SK-N-MC (cell line): ENCODE measurements around the gene SGMS1.

Experiments
- EZH2 ChIP-seq: fragments of 200-600 bp; sonication (generic); IDR thresholded peaks from one replicate; pipeline ENCODE4 v1.6.1; 2017; ENCODE audit warnings: antibody characterized with exemption
- FOXP2 ChIP-seq: optimal IDR thresholded peaks from 2 replicates; pipeline ENCODE3; 2011; ENCODE audit warnings: mild to moderate bottlenecking, moderate library complexity; ENCODE audit not compliant: insufficient read depth; ENCODE audit errors: extremely low read length, control extremely low read depth
- POLR2AphosphoS5 ChIP-seq: IDR thresholded peaks from 2 replicates; pipeline ENCODE4 v1.6.1; 2012; ENCODE audit warnings: mild to moderate bottlenecking, low read depth, low read length, borderline replicate concordance

DNA sequence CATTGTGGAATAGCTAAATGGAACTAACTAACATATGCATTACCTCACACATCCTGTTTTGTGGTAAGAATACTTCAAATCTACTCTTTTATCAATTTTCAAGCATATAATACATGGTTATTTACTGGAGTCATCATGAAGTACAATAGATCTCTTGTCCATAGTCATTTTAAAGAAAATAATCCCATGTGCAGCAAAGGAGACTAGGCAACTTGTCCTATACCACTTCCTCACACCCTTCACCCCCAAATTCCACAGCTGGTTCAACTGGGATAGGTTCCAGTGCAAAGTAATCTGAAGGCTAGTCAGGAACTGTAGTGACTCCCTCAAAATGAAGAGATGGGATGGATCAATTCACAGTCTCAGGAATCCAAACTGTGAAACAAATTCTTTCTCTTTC, 176.1 kb downstream of the SGMS1 start:
- TF ChIP-seq EZH2 = no peak
- no peak for TF ChIP-seq POLR2AphosphoS5
- no peak for TF ChIP-seq FOXP2
